ENCODE results near the gene TTLL10. TPM values are rescaled to one million over a fixed set of nuclear protein-coding genes. Genes with fewer than 3 reads are reported as not detected.

Gene TTLL10
- total RNA-seq, 1 donor from 2014 or later = not detected

DNA sequence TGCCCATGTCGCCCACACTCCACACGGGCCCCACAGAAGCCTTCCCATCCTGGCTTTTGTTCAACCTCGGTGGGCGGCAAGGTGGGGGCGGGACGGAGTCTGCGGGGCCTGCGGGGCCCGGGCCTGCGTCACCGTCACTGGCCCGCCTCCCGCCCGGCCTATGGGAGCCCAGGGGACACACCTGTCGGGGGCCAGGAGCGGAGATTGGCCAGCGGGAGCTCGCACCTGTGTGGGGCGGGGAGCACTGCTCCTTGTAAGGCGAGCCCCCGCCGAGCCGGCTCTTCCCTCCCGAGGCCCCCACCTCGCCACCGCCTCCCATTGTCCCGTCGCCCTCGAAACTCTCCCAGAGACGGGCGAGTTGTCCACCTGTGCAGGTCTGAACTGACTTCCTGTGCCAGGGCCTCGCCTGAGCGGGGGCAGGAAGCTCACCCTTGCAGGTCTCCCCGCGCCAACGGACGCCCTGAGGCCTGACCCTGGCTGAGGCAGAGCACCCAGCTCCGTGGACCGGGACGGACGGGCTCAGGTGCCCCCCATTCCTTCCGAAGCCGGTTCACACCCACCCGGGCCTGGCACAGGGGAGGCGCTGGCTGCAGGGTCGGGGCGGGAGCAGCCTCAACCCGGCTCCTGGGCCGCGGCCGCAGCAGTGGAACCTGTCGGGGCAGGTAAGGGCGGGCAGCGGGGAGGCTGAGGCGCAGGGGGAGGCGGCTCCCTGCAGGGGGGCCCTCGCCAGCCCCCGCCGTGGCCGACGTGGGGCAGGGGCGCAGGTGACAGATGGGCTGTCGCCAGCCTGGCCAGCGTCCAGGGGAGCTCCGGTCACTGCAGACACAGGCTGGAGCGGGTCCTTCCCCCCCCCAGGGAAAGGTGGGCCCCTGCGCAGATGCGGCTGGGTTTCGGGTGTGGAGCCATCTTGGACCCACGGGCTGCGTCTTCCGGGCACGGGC lies 10.8 kb upstream of the TTLL10 start:
- Mint-ChIP-seq H3K27me3 (ENCODE audit: unreplicated experiment) (peaks cover 11% of the 10 kb centered on the region), H3K36me3 (ENCODE audit: low read depth, unreplicated experiment) (peaks cover 7% of the 10 kb centered on the region), H3K4me3 (ENCODE audit: unreplicated experiment) (no peak overlapping the region), H3K9me3 (ENCODE audit: unreplicated experiment) (no peaks in the 10 kb centered on the region), H3K4me1 (ENCODE audit: unreplicated experiment) (peaks cover 7% of the 10 kb centered on the region), H3K27ac (ENCODE audit: unreplicated experiment) (no peak overlapping the region)
- DNase-seq (ENCODE audit: low spot score) = no peak
- TF ChIP-seq, protein P1, sequence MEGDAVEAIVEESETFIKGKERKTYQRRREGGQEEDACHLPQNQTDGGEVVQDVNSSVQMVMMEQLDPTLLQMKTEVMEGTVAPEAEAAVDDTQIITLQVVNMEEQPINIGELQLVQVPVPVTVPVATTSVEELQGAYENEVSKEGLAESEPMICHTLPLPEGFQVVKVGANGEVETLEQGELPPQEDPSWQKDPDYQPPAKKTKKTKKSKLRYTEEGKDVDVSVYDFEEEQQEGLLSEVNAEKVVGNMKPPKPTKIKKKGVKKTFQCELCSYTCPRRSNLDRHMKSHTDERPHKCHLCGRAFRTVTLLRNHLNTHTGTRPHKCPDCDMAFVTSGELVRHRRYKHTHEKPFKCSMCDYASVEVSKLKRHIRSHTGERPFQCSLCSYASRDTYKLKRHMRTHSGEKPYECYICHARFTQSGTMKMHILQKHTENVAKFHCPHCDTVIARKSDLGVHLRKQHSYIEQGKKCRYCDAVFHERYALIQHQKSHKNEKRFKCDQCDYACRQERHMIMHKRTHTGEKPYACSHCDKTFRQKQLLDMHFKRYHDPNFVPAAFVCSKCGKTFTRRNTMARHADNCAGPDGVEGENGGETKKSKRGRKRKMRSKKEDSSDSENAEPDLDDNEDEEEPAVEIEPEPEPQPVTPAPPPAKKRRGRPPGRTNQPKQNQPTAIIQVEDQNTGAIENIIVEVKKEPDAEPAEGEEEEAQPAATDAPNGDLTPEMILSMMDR (IDR thresholded peaks at IDR 0.05; ENCODE audit: unreplicated experiment) = no peak

DNA sequence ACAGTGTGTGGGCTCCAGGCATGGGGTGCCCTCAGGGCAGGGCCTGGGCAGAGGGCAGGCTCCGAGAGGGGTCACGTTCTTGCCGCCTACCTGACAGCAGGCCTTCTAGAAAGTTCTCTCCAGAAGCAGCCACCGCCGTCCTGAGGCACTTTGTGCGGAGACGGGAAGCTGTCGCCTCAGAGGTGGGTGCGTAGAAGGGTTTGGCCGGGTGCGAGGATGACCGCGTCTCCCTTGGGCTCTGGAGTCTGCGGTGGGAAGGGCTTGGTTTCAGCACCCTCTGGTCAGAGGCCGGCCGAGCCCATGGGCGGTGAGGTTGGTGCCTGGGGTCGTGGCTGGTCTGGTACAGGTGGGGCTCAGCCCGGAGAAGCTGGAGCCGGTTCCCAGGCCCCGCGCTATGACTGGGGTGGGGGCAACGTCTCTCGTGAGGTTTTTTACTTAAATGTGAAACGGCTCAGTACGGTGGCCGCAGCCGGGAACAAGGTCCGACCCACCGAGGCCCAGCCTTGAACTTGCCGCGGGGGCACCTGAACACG lies 10.1 kb upstream of the TTLL10 start:
- Mint-ChIP-seq H3K27me3 (ENCODE audit: unreplicated experiment) (peaks cover 11% of the 10 kb centered on the region), H3K4me1 (ENCODE audit: unreplicated experiment) (peaks cover 7% of the 10 kb centered on the region), H3K4me3 (ENCODE audit: unreplicated experiment) (peak overlapping the region; percentile 47), H3K36me3 (ENCODE audit: low read depth, unreplicated experiment) (peaks cover 7% of the 10 kb centered on the region), H3K9me3 (ENCODE audit: unreplicated experiment) (no peaks in the 10 kb centered on the region), H3K27ac (ENCODE audit: unreplicated experiment) (peak overlapping the region; percentile 48)
- TF ChIP-seq, protein P1 (IDR thresholded peaks at IDR 0.05; ENCODE audit: unreplicated experiment) = no peak
- no peak for DNase-seq (ENCODE audit: low spot score)

DNA sequence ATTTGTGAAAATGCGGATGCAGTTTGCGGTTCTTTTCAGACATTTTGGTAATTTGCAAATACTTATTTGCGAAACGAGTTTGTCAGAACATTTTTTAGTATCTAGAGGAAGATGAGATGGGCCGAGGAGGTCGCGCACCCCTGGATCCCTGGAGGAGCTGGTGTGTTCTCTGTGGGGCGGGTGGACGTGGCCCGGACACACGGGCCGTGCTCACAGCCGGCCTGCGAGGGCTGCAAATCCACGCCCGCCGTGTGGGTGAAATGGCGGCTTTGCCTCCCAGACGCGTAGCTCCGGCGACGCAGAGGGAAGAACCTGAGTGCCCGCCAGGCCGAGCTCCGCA lies 9.3 kb upstream of the TTLL10 start:
- no peak for DNase-seq (ENCODE audit: low spot score)
- TF ChIP-seq, protein P1 (IDR thresholded peaks at IDR 0.05; ENCODE audit: unreplicated experiment) = no peak
- H3K36me3 Mint-ChIP-seq (ENCODE audit: low read depth, unreplicated experiment) = peaks cover 7% of the 10 kb centered on the region
- H3K4me3 Mint-ChIP-seq (ENCODE audit: unreplicated experiment) = peak overlapping the region; percentile 23
- H3K9me3 Mint-ChIP-seq (ENCODE audit: unreplicated experiment) = no peaks in the 10 kb centered on the region
- H3K4me1 Mint-ChIP-seq (ENCODE audit: unreplicated experiment) = peaks cover 7% of the 10 kb centered on the region
- peaks cover 11% of the 10 kb centered on the region for H3K27me3 Mint-ChIP-seq (ENCODE audit: unreplicated experiment)
- no peak overlapping the region for H3K27ac Mint-ChIP-seq (ENCODE audit: unreplicated experiment)

DNA sequence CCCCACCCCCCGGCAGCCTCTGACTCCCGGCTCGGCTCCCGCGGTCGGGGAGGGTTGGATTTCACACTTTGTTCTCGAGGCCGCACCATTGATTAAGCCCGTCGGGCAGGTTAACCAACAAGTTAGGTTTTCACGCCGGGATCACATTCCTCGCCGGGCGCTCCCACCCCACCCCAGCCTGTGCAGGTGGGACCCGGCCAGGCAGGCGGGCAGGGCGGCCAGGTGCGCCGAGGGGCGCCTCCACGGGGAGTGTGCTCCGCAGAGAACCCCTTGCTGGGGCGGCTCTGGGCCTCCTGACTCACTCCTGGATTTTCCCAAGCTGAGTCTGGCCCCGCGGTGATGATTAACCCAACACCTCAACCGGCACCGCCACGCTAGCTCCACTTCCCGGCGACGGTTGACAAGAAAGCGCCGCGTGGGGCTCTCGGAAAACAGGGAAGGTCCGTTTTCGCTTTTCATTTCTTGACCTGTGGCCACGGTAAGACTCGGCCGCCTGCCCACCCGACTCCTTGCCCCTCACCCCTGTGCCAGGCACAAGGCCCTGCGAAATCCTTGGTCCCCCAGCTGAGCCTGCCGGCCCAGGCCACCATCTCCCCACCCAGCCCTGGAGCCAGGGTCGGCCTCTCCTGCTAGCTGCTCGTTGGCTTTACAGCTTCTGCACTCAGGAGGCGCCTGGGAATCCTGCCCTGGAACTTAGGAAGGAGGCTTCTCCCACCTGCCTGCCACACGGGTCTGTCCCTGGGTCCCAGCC lies 8.8 kb upstream of the TTLL10 start:
- no peak for DNase-seq (ENCODE audit: low spot score)
- H3K4me1 Mint-ChIP-seq (ENCODE audit: unreplicated experiment) = peaks cover 7% of the 10 kb centered on the region
- no peaks in the 10 kb centered on the region for H3K9me3 Mint-ChIP-seq (ENCODE audit: unreplicated experiment)
- peaks cover 9% of the 10 kb centered on the region for H3K27me3 Mint-ChIP-seq (ENCODE audit: unreplicated experiment)
- H3K4me3 Mint-ChIP-seq (ENCODE audit: unreplicated experiment) = no peak overlapping the region
- H3K27ac Mint-ChIP-seq (ENCODE audit: unreplicated experiment) = no peak overlapping the region
- H3K36me3 Mint-ChIP-seq (ENCODE audit: low read depth, unreplicated experiment) = peaks cover 7% of the 10 kb centered on the region
- TF ChIP-seq, protein P1 (IDR thresholded peaks at IDR 0.05; ENCODE audit: unreplicated experiment) = no peak

Measured in endothelial cell (in vitro differentiated cells).